Astrocyte of the spinal cord (primary cell): Measurements from ENCODE around the gene TERT.

Experiments
- DNase-seq: peaks from one replicate; pipeline ENCODE4 v3.0.0; 2011; ENCODE audit warnings: low read depth, low spot score
- H3K4me3 ChIP-seq: 2 replicates; pipeline ENCODE4 v1.5.1; 2011; ENCODE audit warnings: low read depth, mild to moderate bottlenecking, low read length, moderate library complexity
- in situ Hi-C: cut with HindIII; loops from 2 replicates; pipeline ENCODE4 v1.10.0; 2017; ENCODE audit warnings: low sequenced_read_pairs
- TF ChIP-seq, protein P1 (sequence below): IDR thresholded peaks from 2 replicates; pipeline ENCODE4 v1.5.1; 2012; ENCODE audit warnings: low read depth, mild to moderate bottlenecking, low read length, inconsistent platforms

TERT gene

GRCh38 chr5:1310118-1310517 is 15.2 kb upstream of the TERT start:
- TF ChIP-seq, protein P1, sequence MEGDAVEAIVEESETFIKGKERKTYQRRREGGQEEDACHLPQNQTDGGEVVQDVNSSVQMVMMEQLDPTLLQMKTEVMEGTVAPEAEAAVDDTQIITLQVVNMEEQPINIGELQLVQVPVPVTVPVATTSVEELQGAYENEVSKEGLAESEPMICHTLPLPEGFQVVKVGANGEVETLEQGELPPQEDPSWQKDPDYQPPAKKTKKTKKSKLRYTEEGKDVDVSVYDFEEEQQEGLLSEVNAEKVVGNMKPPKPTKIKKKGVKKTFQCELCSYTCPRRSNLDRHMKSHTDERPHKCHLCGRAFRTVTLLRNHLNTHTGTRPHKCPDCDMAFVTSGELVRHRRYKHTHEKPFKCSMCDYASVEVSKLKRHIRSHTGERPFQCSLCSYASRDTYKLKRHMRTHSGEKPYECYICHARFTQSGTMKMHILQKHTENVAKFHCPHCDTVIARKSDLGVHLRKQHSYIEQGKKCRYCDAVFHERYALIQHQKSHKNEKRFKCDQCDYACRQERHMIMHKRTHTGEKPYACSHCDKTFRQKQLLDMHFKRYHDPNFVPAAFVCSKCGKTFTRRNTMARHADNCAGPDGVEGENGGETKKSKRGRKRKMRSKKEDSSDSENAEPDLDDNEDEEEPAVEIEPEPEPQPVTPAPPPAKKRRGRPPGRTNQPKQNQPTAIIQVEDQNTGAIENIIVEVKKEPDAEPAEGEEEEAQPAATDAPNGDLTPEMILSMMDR: no peak
- DNase-seq: no peak
- in situ Hi-C loops: no loop called here
- H3K4me3 ChIP-seq: no peak overlapping the region

DNA sequence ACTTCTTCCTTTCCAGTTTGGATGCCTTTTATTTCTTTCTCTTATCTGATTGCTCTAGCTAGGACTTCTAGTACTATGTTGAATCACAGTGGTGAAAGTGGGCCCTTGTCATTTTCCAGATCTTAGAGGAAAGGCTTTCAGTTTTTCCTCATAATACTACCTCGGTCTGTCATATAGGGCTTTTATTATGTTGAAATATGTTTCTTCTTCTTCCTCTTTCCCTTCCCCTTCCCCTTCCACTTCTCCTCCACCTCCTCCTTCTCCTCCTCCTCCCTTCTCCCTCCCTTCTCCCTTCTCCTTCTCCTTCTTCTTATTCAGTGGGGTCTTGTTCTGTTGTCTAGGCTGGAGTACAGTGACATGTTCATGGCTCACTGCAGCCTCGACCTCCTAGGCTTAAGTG is 9.2 kb upstream of the TERT start:
- TF ChIP-seq, protein P1: no peak
- no peak for DNase-seq
- H3K4me3 ChIP-seq: no peak overlapping the region

GRCh38 chr5:1302258-1302657 is 7.4 kb upstream of the TERT start:
- no peak overlapping the region for H3K4me3 ChIP-seq
- TF ChIP-seq, protein P1: no peak
- no peak for DNase-seq
- in situ Hi-C loops: no loop called here

More for the DNA sequence above, 9.2 kb upstream of the TERT start:
- in situ Hi-C loops: no loop called here

GRCh38 chr5:1300581-1301083 is 5.8 kb upstream of the TERT start:
- DNase-seq: no peak
- in situ Hi-C loops: no loop called here
- TF ChIP-seq, protein P1: no peak
- no peak overlapping the region for H3K4me3 ChIP-seq

- TF ChIP-seq, protein P1: no peak
- in situ Hi-C loops: no loop called here
- H3K4me3 ChIP-seq: no peak overlapping the region
- no peak for DNase-seq
Observed at GRCh38 chr5:1299961-1300360, 5.1 kb upstream of the TERT start.

- DNase-seq: no peak
- TF ChIP-seq, protein P1: no peak
- H3K4me3 ChIP-seq: no peak overlapping the region
- in situ Hi-C loops: no loop called here
Observed at GRCh38 chr5:1299511-1299850, 4.6 kb upstream of the TERT start.
